Embryonic facial prominence (tissue), 1 donor: ENCODE results near the gene EXOC4.
A peak's percentile ranks its signal among the peaks of the same experiment; 100 is the strongest.
"Not testable (repeated sequence)": the region's sequence is repeated elsewhere in the genome, so short reads cannot be mapped to it uniquely, and the experiment has no call there.

Experiments used
- DNase-seq: peaks from one replicate; pipeline ENCODE4 v3.0.0-alpha.2; 2016; ENCODE audit errors: extremely low spot score

EXOC4 gene

GRCh38 chr7:133252858-133253518 lies at the start of gene EXOC4:
EXOC4 (plus strand) TSS chr7:133253078.
- DNase-seq, result peak; percentile 95

GRCh38 chr7:133203490-133203889 lies 49.4 kb upstream of the EXOC4 start:
- no peak for DNase-seq

- DNase-seq, result no peak
Observed at GRCh38 chr7:133207687-133208086, 45.2 kb upstream of the EXOC4 start.

DNA sequence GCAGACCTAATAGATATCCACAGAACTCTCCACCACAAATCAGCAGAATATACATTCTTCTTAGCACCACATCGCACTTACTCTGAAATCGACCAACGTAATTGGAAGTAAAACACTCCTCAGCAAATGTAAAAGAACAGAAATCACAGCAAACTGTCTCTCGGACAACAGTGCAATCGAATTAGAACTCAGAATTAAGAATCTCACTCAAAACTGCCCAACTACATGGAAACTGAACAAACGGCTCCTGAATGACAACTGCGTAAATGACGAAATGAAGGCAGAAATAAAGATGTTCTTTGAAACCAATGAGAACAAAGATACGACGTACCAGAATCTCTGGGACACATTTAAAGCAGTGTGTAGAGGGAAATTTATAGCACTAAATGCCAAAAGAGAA lies 42.1 kb upstream of the EXOC4 start:
- not testable (repeated sequence) for DNase-seq

DNA sequence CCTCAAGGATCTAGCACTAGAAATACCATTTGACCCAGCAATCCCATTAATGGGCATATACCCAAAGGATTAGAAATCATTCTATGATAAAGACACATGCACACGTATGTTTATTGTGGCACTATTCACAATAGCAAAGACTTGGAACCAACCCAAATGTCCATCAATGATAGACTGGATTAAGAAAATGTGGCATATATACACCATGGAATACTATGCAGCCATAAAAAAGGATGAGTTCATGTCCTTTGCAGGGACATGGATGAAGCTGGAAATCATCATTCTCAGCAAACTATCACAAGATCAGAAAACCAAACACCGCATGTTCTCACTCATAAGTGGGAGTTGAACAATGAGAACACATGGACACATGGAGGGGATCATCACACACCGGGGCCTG lies 39.1 kb upstream of the EXOC4 start:
- DNase-seq, result not testable (repeated sequence)

DNA sequence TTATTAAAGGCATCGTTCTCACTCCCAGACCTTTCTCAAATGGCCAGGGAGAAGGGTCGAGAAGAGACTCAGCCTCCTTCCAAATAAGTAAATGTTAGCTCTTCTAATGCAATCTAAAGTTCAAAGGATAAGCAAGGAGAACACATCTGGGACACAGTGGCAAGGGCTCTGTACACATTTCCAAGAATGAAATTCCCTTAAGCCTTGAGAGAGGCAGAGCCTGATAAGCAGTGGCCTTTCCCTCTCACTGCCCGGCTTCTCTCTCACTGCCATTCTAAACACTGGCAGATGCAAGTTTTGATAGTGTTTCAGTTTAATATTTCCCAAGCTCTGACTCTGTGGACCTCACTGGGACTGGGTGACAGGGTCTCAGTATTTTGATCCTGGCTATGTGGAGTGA lies 35.1 kb upstream of the EXOC4 start:
- no peak for DNase-seq

DNA sequence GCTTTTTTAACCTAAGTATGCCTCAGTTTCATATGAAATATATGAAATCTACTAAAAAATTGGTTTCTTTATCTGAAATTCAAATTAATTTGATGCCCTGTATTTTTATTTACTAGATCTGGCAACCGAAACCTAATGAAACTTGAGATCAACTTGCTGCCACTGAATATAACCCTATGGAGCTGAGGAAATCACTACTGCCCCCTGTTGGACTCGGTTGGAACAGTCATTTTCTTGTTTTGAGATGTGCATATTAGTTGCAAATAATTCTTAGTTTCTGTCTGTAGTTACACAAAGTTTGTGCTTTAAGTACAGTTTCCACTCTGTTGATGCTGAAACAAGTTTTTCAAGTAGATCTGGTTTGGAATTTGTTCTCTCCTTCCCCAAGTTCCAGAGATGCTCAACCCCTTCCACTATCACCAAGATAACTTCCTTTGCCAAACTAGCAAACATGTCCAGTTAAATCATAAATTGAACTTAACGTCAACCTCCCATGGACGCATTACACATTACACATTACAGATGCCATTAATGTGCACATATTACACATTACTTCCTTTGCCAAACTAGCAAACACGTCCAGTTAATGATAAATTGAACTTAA lies 22.2 kb upstream of the EXOC4 start:
- no peak for DNase-seq

GRCh38 chr7:133233142-133233541 lies 19.7 kb upstream of the EXOC4 start:
- no peak for DNase-seq

GRCh38 chr7:133234961-133235875 lies 17.7 kb upstream of the EXOC4 start:
- no peak for DNase-seq

DNA sequence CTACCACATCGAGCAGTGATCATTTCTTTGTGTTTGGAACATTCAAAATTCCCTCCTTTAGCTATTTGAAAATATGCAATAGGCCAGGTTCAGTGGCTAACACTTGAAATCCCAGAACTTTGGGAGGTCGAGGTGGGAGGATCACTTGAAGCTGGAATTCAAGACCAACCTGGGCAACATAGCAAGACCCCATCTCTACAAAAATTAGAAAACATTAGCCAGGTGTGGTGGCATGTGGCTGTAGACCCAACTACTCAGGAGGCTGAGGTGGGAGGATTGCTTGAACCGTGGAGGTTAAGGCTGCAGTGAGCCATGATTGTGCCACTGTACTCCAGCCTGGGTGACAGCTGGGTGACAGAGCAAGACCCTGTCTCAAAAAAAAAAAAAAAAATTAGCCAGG lies 15.3 kb upstream of the EXOC4 start:
- no peak for DNase-seq

DNA sequence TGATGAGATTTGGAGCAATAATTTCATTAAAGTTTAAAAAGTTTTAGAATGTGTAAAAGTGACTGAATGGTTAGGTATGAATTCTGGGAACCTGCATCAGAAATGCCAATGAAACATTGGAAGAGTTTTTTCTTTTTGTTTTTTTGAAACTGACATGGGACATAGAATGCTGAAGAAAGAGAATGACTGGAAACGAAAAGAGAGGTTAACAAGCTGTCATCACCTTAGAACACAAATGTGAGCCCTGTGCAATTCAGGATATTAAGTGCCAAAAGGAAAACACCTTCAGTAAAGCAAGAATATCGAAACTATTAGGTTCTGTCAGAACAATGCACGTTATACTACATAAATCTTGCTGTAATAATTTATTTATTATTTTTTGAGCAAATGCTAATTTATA lies 12.6 kb upstream of the EXOC4 start:
- DNase-seq, result no peak

GRCh38 chr7:133246558-133246957 lies 6.3 kb upstream of the EXOC4 start:
- DNase-seq, result no peak

DNA sequence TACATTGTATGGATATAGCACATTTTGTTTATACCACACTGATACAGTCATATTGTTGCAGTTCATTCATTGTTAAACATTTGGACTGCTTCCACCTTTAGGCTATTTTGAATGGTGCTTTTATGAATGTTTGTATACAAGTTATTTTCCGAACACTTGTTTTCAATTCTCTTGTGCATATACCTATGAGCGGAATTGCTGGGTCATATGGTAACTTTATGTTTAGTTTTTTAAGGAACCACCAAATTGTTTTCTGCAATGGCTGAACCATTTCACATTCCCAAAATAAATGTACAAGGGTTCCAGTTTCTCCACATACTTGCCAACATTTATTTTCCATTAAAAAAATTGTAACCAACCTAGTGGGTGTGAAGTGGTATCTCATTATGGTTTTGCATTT lies 4.0 kb upstream of the EXOC4 start:
- no peak for DNase-seq

DNA sequence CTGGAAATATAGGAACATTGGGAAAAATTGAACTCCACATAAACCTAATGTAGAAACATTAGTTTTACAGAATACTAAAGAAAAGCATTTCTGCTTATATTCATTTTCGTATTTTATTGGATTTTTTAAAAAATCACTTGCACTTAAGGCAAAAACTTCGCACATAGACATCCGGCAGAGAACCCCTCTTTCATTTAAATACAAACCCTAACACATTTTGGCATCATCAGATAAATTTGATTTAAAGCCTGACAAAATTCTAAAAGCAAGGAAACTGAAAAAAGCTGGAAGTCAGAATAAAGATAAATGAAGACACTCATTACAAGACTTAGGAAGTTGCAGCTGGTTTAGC lies 396 bp upstream of the EXOC4 start:
- DNase-seq, result no peak

DNA sequence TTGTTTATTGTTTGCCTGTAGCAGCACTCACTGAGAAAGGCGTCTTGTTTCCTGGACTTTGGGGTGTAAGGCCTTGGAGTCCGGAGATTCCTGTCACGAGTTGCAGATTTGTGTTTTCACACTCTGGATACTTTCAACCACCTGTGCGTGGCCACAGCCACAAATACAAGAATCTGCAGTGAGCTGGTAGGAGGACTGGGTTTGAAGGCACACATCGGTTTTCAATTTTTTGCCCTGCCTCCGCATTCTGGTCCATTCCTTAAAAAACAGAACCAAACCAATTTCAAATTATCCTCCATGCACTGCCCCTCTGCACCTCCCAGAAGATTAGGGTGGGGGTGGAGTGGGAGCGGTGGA lies 619 bp downstream of the EXOC4 start:
- DNase-seq, result no peak

DNA sequence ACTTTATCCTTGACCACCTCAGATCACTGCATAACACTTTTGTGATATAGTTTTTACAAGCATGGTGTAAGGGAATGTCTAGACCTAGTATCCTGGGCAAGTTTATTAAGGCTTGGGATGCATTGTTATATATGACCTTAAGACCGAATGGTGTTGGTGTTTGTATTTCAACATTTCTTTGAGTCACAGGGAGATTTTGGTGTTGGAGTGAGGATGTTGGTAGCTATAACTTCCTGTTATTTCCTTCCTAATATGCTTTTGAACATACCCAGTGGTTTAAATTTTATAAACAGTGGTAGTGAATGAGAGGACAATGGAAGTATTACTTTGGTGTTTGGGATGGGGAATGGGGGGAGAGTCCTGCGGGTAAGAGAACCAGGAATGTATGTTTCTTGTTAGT lies 2.6 kb downstream of the EXOC4 start:
- DNase-seq, result no peak

GRCh38 chr7:133258174-133258573 lies 5.3 kb downstream of the EXOC4 start:
- no peak for DNase-seq

DNA sequence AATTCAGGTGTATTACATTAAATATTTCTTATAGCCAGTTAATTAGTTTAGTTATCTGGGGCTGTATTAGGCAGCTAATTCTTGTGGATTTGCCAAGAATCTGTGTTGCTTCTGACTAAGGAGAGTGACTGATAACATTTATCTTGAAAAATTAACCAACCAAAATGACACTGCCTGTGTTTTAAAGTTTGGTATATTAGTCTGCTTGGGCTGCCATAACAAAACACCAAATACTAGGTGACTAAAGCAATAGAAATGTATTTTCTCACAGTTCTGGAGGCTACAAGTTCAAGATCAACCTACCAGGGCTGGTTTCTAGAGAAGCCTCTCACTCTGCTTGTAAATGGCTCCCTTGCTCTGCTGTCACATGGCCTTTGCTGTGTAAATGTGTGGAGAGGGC lies 12.9 kb downstream of the EXOC4 start:
- no peak for DNase-seq

- no peak for DNase-seq
Observed at GRCh38 chr7:133268355-133268754, 15.5 kb downstream of the EXOC4 start.

DNA sequence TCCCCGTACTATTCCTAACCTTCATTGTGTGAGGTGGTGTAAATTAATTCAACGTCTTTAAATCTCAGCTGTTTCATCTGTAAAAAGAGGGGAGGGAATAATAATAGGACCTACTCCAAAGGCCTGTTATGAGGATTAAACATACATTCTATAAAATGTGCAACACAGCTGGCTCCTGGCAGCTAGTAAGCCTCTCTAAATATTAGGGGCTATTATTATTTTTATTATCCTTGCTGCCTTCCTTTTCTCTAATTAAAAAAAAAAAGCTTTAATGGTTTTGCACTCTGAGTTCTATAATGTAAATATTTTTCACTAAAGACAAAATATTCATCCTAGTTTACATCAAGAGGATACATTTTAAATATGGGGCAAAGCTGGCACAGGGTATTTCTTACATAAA lies 19.5 kb downstream of the EXOC4 start:
- no peak for DNase-seq

DNA sequence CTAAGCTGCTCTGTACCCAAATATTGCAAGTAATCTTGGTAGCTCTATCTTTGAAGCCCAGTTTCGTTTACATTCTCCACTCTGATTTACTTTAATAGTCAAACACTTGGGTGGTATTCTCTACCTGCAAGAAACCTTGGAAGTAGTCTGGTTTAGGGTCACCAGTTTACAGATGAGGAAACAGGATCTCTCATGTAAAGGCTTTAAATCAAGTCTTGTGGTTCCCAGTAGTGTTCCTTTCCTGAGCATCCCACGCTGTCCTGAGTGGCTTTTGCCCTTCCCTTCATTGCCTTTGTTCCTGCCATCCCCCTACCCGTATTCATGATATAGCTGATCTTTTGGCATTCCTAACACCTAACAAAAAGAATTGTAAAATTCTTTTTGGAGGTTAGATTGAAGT lies 20.3 kb downstream of the EXOC4 start:
- no peak for DNase-seq

DNA sequence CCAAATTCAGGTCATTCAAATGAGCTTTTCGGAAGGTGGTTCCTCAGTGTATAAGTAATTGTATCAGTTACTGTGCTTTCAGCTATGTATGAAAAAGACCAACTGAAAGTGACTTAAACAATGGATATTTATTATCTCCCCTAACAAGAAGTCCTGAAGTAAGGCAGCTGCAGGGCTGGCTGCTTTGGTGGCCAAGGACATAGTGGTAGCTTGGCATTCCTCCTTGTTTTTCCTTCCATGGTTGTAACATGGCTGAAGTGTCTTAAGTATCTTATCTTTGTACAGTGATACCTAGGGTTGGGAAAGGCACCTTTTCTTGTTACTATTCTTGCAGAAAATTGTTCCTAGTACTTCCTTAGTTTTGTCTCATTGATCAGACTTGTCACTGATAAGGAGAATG lies 21.4 kb downstream of the EXOC4 start:
- DNase-seq, result no peak

DNA sequence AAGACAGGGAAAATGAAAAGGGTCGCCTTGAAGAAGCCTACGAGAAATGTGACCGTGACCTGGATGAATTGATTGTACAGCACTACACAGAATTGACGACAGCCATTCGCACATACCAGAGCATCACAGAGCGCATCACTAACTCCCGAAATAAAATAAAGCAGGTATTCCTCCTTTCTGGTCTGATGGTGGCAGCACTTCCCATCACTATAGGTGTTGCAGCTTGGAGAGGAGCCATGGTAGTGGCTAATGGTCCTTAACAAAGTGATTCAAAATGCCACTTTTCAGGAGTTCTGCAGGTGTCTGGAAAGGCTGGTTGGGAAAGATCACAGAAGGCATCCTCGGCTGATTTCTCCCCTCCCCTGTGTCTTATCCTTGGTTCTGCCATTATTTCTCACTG lies 22.1 kb downstream of the EXOC4 start:
- no peak for DNase-seq
